GM19035 (cell line): ENCODE results near the gene COL8A1.
"Not testable (repeated sequence)": the region's sequence is repeated elsewhere in the genome, so short reads cannot be mapped to it uniquely, and the experiment has no call there.

Experiments
- ATAC-seq: cut with Tn5 transposase; IDR thresholded peaks from one replicate; pipeline ENCODE4 v1.9.1; 2021; ENCODE audit not compliant: unreplicated experiment

COL8A1 gene

GRCh38 chr3:99638167-99638948 is at the start of gene COL8A1:
Gene COL8A1, plus strand, starts transcription at chr3:99638594. Its CDS starts 152,089 bp downstream, at chr3:99790683.
- no peak for ATAC-seq

- not testable (repeated sequence) for ATAC-seq
Observed at GRCh38 chr3:99589168-99589567, 49.2 kb upstream of the COL8A1 start.

GRCh38 chr3:99599894-99600293 is 38.5 kb upstream of the COL8A1 start:
- no peak for ATAC-seq

- no peak for ATAC-seq
Observed at GRCh38 chr3:99601515-99601914, 36.9 kb upstream of the COL8A1 start.

GRCh38 chr3:99602183-99602582 is 36.2 kb upstream of the COL8A1 start:
- ATAC-seq: no peak

- ATAC-seq: peak; percentile 95
Observed at GRCh38 chr3:99607151-99607550, 31.2 kb upstream of the COL8A1 start.

- ATAC-seq: no peak
Observed at GRCh38 chr3:99614768-99615167, 23.6 kb upstream of the COL8A1 start.

GRCh38 chr3:99620077-99620767 is 18.2 kb upstream of the COL8A1 start:
- no peak for ATAC-seq

- no peak for ATAC-seq
Observed at GRCh38 chr3:99620976-99621375, 17.4 kb upstream of the COL8A1 start.

- ATAC-seq: peak; percentile 40
Observed at GRCh38 chr3:99624496-99625236, 13.7 kb upstream of the COL8A1 start.

- ATAC-seq: peak; percentile 44
Observed at GRCh38 chr3:99625237-99625622, 13.2 kb upstream of the COL8A1 start.

- ATAC-seq: no peak
Observed at GRCh38 chr3:99625643-99626416, 12.6 kb upstream of the COL8A1 start.

- peak; percentile 55 for ATAC-seq
Observed at GRCh38 chr3:99626417-99626788, 12.0 kb upstream of the COL8A1 start.

GRCh38 chr3:99627062-99627826 is 11.2 kb upstream of the COL8A1 start:
- no peak for ATAC-seq

GRCh38 chr3:99630815-99631214 is 7.6 kb upstream of the COL8A1 start:
- no peak for ATAC-seq

GRCh38 chr3:99633887-99634558 is 4.4 kb upstream of the COL8A1 start:
- ATAC-seq: no peak

GRCh38 chr3:99634881-99635280 is 3.5 kb upstream of the COL8A1 start:
- no peak for ATAC-seq

GRCh38 chr3:99635348-99635747 is 3.0 kb upstream of the COL8A1 start:
- no peak for ATAC-seq

GRCh38 chr3:99637016-99637367 is 1.4 kb upstream of the COL8A1 start:
- no peak for ATAC-seq
